ENCODE results near the gene P3H4. TPM values are rescaled to one million over a fixed set of nuclear protein-coding genes. Genes with fewer than 3 reads are reported as not detected.

Gene P3H4
- total RNA-seq, 2 donors from 2014 or later = 20.7 to 41.0 TPM

DNA sequence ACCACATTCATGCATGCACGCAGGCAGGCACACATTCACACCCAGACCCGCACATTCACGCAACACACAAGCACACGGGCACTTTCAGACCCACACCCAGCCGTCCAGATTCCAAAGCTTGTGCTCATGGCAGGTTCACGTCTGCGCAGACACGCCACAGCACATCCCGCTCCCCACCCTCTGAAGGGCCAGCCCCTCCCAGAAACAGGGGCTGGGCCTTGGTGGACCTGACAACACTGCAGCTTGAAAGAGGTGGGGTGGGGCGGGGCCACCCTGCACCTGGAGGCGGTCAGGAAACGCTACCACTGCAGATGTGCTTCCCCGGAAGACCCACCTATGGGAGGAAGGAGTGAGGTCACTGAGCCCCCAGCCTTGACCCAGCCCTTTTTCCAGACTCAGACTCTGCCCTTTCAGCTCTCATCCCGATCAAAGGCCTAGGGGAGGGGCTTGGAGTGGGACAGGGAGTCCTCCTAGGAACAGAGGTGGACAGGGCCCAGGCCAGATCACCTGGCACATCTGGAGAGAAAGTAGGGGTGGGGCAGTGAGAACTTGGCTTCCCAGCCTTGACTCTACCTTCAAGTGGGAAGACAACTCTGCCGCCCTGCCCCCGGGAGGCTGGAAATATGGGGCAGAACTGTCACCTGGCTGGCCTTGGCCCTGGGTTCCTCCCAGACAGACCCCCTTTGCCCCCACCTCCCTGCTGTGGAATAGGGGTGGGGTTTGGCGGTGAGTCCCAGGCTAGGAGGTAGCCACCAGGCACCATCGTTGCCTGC, 11.0 kb downstream of the P3H4 start:
- no peak for DNase-seq (ENCODE audit: low spot score)
- no peak for ATAC-seq (ENCODE audit: insufficient number of reproducible peaks, low FRiP score, low read depth)
- no peak overlapping the region for H3K27ac ChIP-seq
- no peaks in the 10 kb centered on the region for H3K36me3 ChIP-seq
- H3K4me1 ChIP-seq (ENCODE audit: control insufficient read depth in 1 of 2, low read depth in 2 of 2) = peaks cover 4 to 13% of the 10 kb centered on the region in 2 donors
- no peaks in the 10 kb centered on the region for H3K27me3 ChIP-seq (replicated peaks; ENCODE audit: insufficient read depth)
- peak overlapping the region; percentile 33 for H3K4me3 ChIP-seq
- no peaks in the 10 kb centered on the region for H3K9me3 ChIP-seq
- TF ChIP-seq, protein P1, sequence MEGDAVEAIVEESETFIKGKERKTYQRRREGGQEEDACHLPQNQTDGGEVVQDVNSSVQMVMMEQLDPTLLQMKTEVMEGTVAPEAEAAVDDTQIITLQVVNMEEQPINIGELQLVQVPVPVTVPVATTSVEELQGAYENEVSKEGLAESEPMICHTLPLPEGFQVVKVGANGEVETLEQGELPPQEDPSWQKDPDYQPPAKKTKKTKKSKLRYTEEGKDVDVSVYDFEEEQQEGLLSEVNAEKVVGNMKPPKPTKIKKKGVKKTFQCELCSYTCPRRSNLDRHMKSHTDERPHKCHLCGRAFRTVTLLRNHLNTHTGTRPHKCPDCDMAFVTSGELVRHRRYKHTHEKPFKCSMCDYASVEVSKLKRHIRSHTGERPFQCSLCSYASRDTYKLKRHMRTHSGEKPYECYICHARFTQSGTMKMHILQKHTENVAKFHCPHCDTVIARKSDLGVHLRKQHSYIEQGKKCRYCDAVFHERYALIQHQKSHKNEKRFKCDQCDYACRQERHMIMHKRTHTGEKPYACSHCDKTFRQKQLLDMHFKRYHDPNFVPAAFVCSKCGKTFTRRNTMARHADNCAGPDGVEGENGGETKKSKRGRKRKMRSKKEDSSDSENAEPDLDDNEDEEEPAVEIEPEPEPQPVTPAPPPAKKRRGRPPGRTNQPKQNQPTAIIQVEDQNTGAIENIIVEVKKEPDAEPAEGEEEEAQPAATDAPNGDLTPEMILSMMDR (IDR thresholded peaks at IDR 0.05) = no peak

DNA sequence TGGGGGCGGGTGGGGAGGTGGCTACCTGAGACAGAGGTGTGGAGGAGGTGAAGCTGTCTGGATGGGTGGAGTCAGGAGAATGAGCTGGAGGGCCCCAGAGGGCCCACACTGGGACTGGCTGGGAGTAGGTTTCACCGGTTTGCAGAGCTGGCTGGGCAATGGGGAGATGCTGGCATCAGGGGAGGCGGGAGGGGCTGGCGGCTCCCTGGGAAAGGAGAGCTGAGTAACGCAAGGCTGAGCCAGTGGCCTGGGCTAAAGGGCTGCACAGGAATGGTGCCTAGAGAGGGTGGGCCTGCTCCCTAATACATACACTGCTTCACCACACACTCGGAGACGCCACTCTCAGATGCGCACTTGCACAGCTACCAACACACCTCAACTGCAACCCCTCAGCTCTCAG, 12.4 kb downstream of the P3H4 start:
- no peak for DNase-seq (ENCODE audit: low spot score)
- Histone ChIP-seq H3K4me1 (ENCODE audit: control insufficient read depth in 1 of 2, low read depth in 2 of 2) (peaks cover 4 to 13% of the 10 kb centered on the region in 2 donors), H3K4me3 (no peak overlapping the region), H3K9me3 (no peaks in the 10 kb centered on the region), H3K36me3 (no peaks in the 10 kb centered on the region), H3K27ac (no peak overlapping the region), H3K27me3 (replicated peaks; ENCODE audit: insufficient read depth) (no peaks in the 10 kb centered on the region)
- no peak for ATAC-seq (ENCODE audit: insufficient number of reproducible peaks, low FRiP score, low read depth)
- TF ChIP-seq, protein P1 (IDR thresholded peaks at IDR 0.05) = no peak

DNA sequence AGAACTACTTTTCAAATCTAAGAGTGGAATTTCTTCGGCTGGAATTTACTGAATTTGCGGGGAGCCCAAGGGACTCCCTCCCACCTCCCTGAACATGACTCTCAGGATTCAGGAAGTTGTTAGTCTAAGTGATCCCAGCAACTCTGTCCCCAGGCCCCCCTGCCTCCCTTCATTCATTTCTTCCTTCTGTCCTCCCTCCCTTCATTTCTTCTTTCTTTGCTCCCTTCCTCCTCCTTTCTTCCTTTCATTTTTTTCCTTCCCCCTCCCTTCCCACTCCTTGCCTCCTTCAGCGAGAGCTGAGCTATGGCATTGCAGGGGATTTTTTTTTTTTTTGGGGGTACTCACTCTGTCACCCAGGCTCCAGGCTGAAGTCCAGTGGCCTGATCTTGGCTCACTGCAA, 14.4 kb downstream of the P3H4 start:
- peaks cover 15 to 25% of the 10 kb centered on the region in 2 donors for H3K4me1 ChIP-seq (ENCODE audit: control insufficient read depth in 1 of 2, low read depth in 2 of 2)
- no peaks in the 10 kb centered on the region for H3K9me3 ChIP-seq
- H3K27me3 ChIP-seq (replicated peaks; ENCODE audit: insufficient read depth) = no peaks in the 10 kb centered on the region
- TF ChIP-seq, protein P1 (IDR thresholded peaks at IDR 0.05) = no peak
- ATAC-seq (ENCODE audit: insufficient number of reproducible peaks, low FRiP score, low read depth) = no peak
- no peak for DNase-seq (ENCODE audit: low spot score)
- H3K36me3 ChIP-seq = no peaks in the 10 kb centered on the region
- no peak overlapping the region for H3K4me3 ChIP-seq
- H3K27ac ChIP-seq = no peak overlapping the region

DNA sequence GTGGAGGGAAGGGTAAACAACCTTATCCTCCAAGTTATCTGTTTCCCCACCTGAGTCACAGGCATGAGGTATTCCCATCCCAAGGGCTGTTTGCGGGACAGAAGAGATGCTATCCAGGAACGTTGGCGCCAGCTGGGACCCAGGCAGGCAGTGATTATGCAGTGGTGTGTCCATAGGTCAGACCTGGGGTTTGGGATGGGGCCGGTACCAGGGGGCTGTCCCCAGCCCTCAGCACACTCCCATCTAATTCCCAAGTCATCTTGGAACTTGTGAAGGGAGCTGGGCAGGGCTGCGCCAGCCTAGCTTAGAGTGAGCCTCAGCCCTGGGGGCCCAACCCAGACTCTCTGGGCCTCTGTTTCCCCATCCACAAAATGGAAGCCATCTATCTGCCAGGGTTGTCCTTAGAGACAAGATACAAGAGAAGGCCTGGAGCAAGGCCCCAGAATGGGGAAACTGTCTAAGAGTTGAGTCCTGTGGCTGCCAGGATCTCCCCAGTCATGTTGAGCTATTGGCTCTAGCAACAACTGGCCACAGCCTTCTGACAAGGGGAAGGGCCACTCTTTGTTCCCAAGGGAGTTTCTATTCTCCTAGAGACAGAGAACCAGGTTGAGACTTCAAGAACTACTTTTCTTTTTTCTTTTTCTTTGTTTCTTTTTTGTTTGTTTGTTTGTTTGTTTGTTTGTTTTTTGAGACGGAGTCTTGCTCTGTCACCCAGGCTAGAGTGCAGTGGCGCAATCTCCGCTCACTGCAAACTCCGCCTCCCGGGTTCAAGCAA, 15.4 kb downstream of the P3H4 start:
- Histone ChIP-seq H3K27me3 (replicated peaks; ENCODE audit: insufficient read depth) (no peaks in the 10 kb centered on the region), H3K27ac (no peak overlapping the region), H3K36me3 (no peaks in the 10 kb centered on the region), H3K4me3 (no peak overlapping the region), H3K9me3 (no peaks in the 10 kb centered on the region), H3K4me1 (ENCODE audit: control insufficient read depth in 1 of 2, low read depth in 2 of 2) (peaks cover 13 to 25% of the 10 kb centered on the region in 2 donors)
- TF ChIP-seq, protein P1 (IDR thresholded peaks at IDR 0.05) = no peak
- DNase-seq (ENCODE audit: low spot score) (no peak), ATAC-seq (ENCODE audit: insufficient number of reproducible peaks, low FRiP score, low read depth) (no peak)

DNA sequence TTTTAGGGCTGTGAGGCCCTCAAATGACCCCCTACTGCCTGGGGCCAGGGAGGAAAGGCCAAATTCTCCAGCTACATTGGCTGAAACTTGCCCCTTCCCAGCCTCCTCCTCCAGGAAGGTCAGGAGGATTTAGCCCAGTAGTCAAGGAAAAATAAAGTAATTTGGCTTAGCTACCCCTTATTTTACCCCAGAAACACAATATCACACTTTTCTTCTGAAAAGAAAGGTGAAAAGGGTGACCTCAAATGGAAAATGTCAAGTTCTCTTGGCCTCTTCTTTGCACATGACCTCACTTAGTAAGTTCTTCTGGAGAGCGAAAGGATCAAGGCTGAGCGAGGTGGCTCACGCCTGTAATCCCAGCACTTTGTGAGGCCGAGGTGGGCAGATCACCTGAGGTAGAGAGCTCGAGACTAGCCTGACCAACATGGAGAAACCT, 17.2 kb downstream of the P3H4 start:
- DNase-seq (ENCODE audit: low spot score) (no peak), ATAC-seq (ENCODE audit: insufficient number of reproducible peaks, low FRiP score, low read depth) (no peak)
- Histone ChIP-seq H3K4me3 (no peak overlapping the region), H3K36me3 (no peaks in the 10 kb centered on the region), H3K9me3 (no peaks in the 10 kb centered on the region), H3K27ac (no peak overlapping the region), H3K4me1 (ENCODE audit: control insufficient read depth in 1 of 2, low read depth in 2 of 2) (peaks cover 11 to 15% of the 10 kb centered on the region in 2 donors), H3K27me3 (replicated peaks; ENCODE audit: insufficient read depth) (no peaks in the 10 kb centered on the region)
- TF ChIP-seq, protein P1 (IDR thresholded peaks at IDR 0.05) = no peak
